MCF 10A (cell line): Measurements from ENCODE around the gene MYL4. TPM values are rescaled to one million over a fixed set of nuclear protein-coding genes. Genes with fewer than 3 reads are reported as not detected.

Experiments
- BruUV-seq: library from RNA; stranded (reverse); fragments of 400-500 nt; replicated peaks from 2 replicates; lab custom pipeline; 2021; lab: Mats Ljungman, UMichigan
- CTCF ChIA-PET: fragments of 300-600 bp; sonication (Branson Sonifier 250); formaldehyde crosslinking; extraction: SDS; loops from one replicate; lab custom pipeline; 2021; ENCODE audit warnings: antibody characterized with exemption, inconsistent platforms; lab: Yijun Ruan, JAX
- POLR2A ChIA-PET: fragments of 300-600, 350-650 bp; sonication (Branson Sonifier 250); formaldehyde crosslinking; extraction: SDS; loops from one replicate; lab custom pipeline; 2020; ENCODE audit warnings: antibody characterized with exemption, inconsistent platforms; lab: Yijun Ruan, JAX
- DNase-seq: peaks from one replicate; pipeline ENCODE4 v3.0.0-alpha.2; 2018; ENCODE audit not compliant: unreplicated experiment
- H3K27ac Mint-ChIP-seq: one replicate; pipeline ENCODE4 v1.8.0; 2022; ENCODE audit warnings: mild to moderate bottlenecking, low read depth, mixed read lengths; ENCODE audit not compliant: unreplicated experiment
- H3K27me3 Mint-ChIP-seq: one replicate; pipeline ENCODE4 v1.8.0; 2022; ENCODE audit warnings: mixed read lengths; ENCODE audit not compliant: insufficient read depth, unreplicated experiment
- H3K36me3 Mint-ChIP-seq: one replicate; pipeline ENCODE4 v1.8.0; 2022; ENCODE audit warnings: mild to moderate bottlenecking, moderate library complexity, mixed read lengths; ENCODE audit not compliant: insufficient read depth, unreplicated experiment
- H3K4me1 Mint-ChIP-seq: one replicate; pipeline ENCODE4 v1.8.0; 2022; ENCODE audit warnings: mixed read lengths; ENCODE audit not compliant: insufficient read depth, unreplicated experiment
- H3K4me3 Mint-ChIP-seq: one replicate; pipeline ENCODE4 v1.8.0; 2022; ENCODE audit warnings: mild to moderate bottlenecking, moderate library complexity, mixed read lengths; ENCODE audit not compliant: unreplicated experiment
- H3K9me3 Mint-ChIP-seq: one replicate; pipeline ENCODE4 v1.8.0; 2022; ENCODE audit warnings: mixed read lengths; ENCODE audit not compliant: unreplicated experiment
- intact Hi-C: fragments of 100-400 bp; cut with micrococcal nuclease; formaldehyde crosslinking; loops from 2 replicates; pipeline ENCODE4 v1.14.1; 2022
- total RNA-seq: library from RNA; stranded (reverse); gene quantifications from 2 replicates; pipeline ENCODE4 v1.2.3, GENCODE V29; 2022
- TF ChIP-seq, protein P1 (sequence below): fragments of 200-600 bp; IDR thresholded peaks from one replicate; pipeline ENCODE4 v1.8.0; 2022; ENCODE audit warnings: antibody characterized with exemption, mild to moderate bottlenecking; ENCODE audit not compliant: unreplicated experiment

The MYL4 gene
- total RNA-seq, 1 experiment from 2014 or later = not detected

DNA sequence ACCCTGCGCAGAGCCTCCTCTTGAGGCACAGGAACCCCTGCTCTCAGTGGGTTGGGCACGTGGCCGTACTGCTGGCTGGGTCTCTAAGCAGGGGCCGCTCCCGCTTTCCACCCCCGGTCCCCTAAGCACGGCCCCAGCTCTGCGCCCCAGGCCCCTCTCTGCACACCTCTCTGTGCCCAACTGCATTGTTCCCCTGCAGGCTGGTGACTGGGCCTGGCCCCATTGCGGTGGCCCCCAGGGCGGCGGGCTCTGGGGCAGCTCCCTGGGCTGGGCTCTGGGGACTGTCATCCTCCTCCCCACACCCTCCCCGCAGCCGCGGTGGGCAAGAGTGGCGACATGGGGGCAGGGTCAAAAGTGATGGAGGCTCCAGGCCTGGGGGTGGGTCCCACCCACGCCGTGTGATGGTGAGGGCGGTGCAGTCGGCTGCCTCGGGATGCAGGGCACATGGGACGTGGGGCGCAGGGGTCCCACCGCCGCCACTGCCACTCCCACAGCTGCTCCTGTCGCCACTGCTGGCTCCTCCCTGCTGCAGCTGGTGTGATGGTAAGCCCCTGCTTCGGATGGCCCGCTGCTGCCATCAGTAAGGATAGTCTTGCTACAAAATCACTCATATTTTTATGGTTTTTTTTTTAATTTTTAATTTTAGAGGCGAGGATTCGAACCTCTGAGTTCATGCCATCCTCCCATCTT is 29.3 kb downstream of the MYL4 start:
- no peaks in the 10 kb centered on the region for H3K27me3 Mint-ChIP-seq
- intact Hi-C loops = no loop called here
- TF ChIP-seq, protein P1, sequence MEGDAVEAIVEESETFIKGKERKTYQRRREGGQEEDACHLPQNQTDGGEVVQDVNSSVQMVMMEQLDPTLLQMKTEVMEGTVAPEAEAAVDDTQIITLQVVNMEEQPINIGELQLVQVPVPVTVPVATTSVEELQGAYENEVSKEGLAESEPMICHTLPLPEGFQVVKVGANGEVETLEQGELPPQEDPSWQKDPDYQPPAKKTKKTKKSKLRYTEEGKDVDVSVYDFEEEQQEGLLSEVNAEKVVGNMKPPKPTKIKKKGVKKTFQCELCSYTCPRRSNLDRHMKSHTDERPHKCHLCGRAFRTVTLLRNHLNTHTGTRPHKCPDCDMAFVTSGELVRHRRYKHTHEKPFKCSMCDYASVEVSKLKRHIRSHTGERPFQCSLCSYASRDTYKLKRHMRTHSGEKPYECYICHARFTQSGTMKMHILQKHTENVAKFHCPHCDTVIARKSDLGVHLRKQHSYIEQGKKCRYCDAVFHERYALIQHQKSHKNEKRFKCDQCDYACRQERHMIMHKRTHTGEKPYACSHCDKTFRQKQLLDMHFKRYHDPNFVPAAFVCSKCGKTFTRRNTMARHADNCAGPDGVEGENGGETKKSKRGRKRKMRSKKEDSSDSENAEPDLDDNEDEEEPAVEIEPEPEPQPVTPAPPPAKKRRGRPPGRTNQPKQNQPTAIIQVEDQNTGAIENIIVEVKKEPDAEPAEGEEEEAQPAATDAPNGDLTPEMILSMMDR = no peak
- H3K9me3 Mint-ChIP-seq = no peaks in the 10 kb centered on the region
- DNase-seq = no peak
- BruUV-seq = no TSS peak
- CTCF ChIA-PET = no interaction called here
- no peaks in the 10 kb centered on the region for H3K36me3 Mint-ChIP-seq
- POLR2A ChIA-PET = no interaction called here
- peaks cover 17% of the 10 kb centered on the region for H3K4me1 Mint-ChIP-seq
- no peak overlapping the region for H3K4me3 Mint-ChIP-seq
- H3K27ac Mint-ChIP-seq = no peak overlapping the region

DNA sequence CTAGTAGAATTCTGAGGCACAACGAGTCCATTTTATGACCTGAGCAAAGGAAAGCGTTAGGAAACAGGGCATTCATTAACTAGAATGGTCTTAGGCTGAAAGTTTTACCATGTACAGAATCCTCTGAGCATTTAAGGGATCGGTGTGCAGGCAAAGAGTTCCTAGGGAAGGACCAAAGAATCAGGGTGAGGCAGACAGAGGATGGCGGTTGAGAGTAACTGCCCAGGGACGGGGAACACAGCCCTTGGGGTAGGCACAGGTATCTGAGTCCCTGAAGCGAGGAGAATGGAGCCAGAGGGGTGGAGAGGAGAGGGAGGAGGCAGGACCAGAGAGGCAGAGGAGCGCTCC is 30.4 kb downstream of the MYL4 start:
- Mint-ChIP-seq H3K4me3 (no peak overlapping the region), H3K4me1 (peaks cover 17% of the 10 kb centered on the region), H3K27ac (peak overlapping the region; percentile 75), H3K36me3 (no peaks in the 10 kb centered on the region), H3K9me3 (no peaks in the 10 kb centered on the region), H3K27me3 (no peaks in the 10 kb centered on the region)
- ChIA-PET POLR2A (interaction anchor here (1.5 kb wide), 1 partner anchor 9 kb away, joined by 5 read pairs; no protein-coding TSS in a partner anchor), CTCF (interaction anchor here (0.6 to 2.0 kb wide), 3 partner anchors 11 to 77 kb away, joined by 3 to 9 read pairs (median 3); no protein-coding TSS in a partner anchor)
- no TSS peak for BruUV-seq
- TF ChIP-seq, protein P1 = no peak
- no peak for DNase-seq
- intact Hi-C loops = no loop called here

DNA sequence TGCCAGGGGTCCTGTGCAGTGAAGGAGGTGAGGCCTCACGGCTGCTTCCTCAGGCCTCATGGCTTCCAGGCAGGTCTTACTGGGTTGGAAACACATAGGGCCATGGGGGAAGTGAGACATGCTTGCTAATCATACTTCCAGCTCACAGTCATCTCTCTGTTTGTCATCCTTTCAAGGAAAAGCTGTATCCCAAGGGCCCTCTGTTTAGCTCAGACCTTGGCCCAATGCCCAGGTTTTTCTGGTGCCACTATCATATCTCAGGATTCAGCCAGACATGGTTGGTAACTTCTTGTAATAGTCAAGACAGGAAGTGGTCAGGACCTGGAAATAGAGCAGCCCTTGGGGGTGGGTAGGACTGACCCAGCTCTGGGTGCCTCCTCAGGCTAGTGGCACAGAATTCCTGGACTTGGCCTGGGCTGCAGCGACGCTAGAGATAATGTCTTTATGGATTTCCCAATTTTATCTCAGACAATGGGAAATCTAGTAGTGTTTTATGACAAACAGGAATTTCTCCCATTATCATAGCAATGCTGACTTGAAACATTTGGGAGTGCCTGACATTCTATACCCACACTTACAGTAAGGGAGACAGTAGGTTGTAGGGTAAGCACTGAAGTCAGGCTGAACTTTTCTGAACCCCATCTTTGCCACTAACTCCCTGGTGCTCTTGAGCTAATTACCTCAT is 31.0 kb downstream of the MYL4 start:
- no peaks in the 10 kb centered on the region for H3K9me3 Mint-ChIP-seq
- H3K4me3 Mint-ChIP-seq = no peak overlapping the region
- BruUV-seq = no TSS peak
- no peaks in the 10 kb centered on the region for H3K36me3 Mint-ChIP-seq
- POLR2A ChIA-PET = interaction anchor here (1.0 to 1.5 kb wide), 2 partner anchors 9 to 11 kb away, joined by 4 to 5 read pairs; no protein-coding TSS in a partner anchor
- no peaks in the 10 kb centered on the region for H3K27me3 Mint-ChIP-seq
- peak; percentile 99 for DNase-seq
- TF ChIP-seq, protein P1 = no peak
- intact Hi-C loops = loop anchor here (5.0 kb wide), 1 partner anchor 37 kb away; no protein-coding TSS in a partner anchor
- peaks cover 17% of the 10 kb centered on the region for H3K4me1 Mint-ChIP-seq
- H3K27ac Mint-ChIP-seq = peak overlapping the region; percentile 75
- CTCF ChIA-PET = interaction anchor here (0.6 to 2.5 kb wide), 5 partner anchors 10 to 78 kb away, joined by 3 to 9 read pairs (median 3); no protein-coding TSS in a partner anchor

DNA sequence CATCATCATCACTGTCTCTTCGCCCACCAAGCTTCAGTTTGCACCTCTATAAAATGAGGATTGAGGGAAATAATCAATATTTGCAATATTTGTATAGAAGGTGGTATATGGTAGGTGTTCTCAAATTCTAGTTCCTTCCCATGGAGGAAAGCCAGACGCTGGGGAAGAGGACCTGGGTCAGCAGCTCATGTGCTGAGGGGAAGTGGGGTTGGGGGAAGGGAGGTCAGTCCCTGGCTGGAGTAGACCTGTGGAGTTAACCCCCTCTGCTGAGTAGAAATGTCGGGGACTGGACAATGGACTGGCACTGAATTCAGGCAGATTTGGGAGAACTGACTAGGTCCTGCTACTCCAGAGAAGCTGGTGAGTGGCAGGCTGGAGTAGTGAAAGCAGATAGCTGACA is 31.7 kb downstream of the MYL4 start:
- ChIA-PET POLR2A (interaction anchor here (1.0 to 1.5 kb wide), 2 partner anchors 10 to 11 kb away, joined by 4 to 5 read pairs; no protein-coding TSS in a partner anchor), CTCF (interaction anchor here (0.5 to 2.5 kb wide), 5 partner anchors 10 to 930 kb away, joined by 3 to 9 read pairs (median 3); no protein-coding TSS in a partner anchor)
- Mint-ChIP-seq H3K4me1 (peaks cover 17% of the 10 kb centered on the region), H3K4me3 (no peak overlapping the region), H3K27me3 (no peaks in the 10 kb centered on the region), H3K36me3 (no peaks in the 10 kb centered on the region), H3K27ac (peak overlapping the region; percentile 75), H3K9me3 (no peaks in the 10 kb centered on the region)
- TF ChIP-seq, protein P1 = no peak
- intact Hi-C loops = loop anchor here (5.0 kb wide), 1 partner anchor 36 kb away; no protein-coding TSS in a partner anchor
- DNase-seq = no peak
- no TSS peak for BruUV-seq
